Activated CD8-positive, alpha-beta memory T cell treated with anti-CD3 and anti-CD28 coated beads, Interleukin-2, amount 50 U/mL, for 1 hour (primary cell): ENCODE measurements around the gene CCDC148.

Experiments
- DNase-seq: peaks from one replicate; pipeline ENCODE4 v3.0.0-alpha.2; 2020; ENCODE audit errors: extremely low read depth

The CCDC148 gene

GRCh38 chr2:158432117-158432516 is 24.4 kb downstream of the CCDC148 start:
- no peak for DNase-seq

GRCh38 chr2:158414538-158414937 is 42.0 kb downstream of the CCDC148 start:
- DNase-seq = no peak

- DNase-seq = no peak
Observed at GRCh38 chr2:158413581-158413980, 43.0 kb downstream of the CCDC148 start.

- no peak for DNase-seq
Observed at GRCh38 chr2:158412206-158412605, 44.3 kb downstream of the CCDC148 start.

GRCh38 chr2:158411748-158412147 is 44.8 kb downstream of the CCDC148 start:
- no peak for DNase-seq

- no peak for DNase-seq
Observed at GRCh38 chr2:158410132-158410531, 46.4 kb downstream of the CCDC148 start.

GRCh38 chr2:158407031-158407430 is 49.5 kb downstream of the CCDC148 start:
- DNase-seq = no peak

- DNase-seq = no peak
Observed at GRCh38 chr2:158405341-158405740, 51.2 kb downstream of the CCDC148 start.

- DNase-seq = no peak
Observed at GRCh38 chr2:158403237-158403636, 53.3 kb downstream of the CCDC148 start.

GRCh38 chr2:158402665-158403064 is 53.9 kb downstream of the CCDC148 start:
- DNase-seq = no peak

GRCh38 chr2:158395166-158395565 is 61.4 kb downstream of the CCDC148 start:
- DNase-seq = no peak

GRCh38 chr2:158394453-158394852 is 62.1 kb downstream of the CCDC148 start:
- DNase-seq = no peak

- no peak for DNase-seq
Observed at GRCh38 chr2:158393886-158394285, 62.7 kb downstream of the CCDC148 start.

- no peak for DNase-seq
Observed at GRCh38 chr2:158392687-158393086, 63.9 kb downstream of the CCDC148 start.

- no peak for DNase-seq
Observed at GRCh38 chr2:158391876-158392275, 64.7 kb downstream of the CCDC148 start.

GRCh38 chr2:158391361-158391760 is 65.2 kb downstream of the CCDC148 start:
- DNase-seq = no peak

- no peak for DNase-seq
Observed at GRCh38 chr2:158388159-158388558, 68.4 kb downstream of the CCDC148 start.

- DNase-seq = no peak
Observed at GRCh38 chr2:158385646-158386045, 70.9 kb downstream of the CCDC148 start.

- DNase-seq = no peak
Observed at GRCh38 chr2:158381978-158382377, 74.6 kb downstream of the CCDC148 start.

- DNase-seq = no peak
Observed at GRCh38 chr2:158381205-158381604, 75.3 kb downstream of the CCDC148 start.

GRCh38 chr2:158380746-158381145 is 75.8 kb downstream of the CCDC148 start:
- DNase-seq = no peak

GRCh38 chr2:158378926-158379325 is 77.6 kb downstream of the CCDC148 start:
- DNase-seq = no peak

GRCh38 chr2:158366342-158366741 is 90.2 kb downstream of the CCDC148 start:
- no peak for DNase-seq

GRCh38 chr2:158359846-158360245 is 96.7 kb downstream of the CCDC148 start:
- no peak for DNase-seq

- no peak for DNase-seq
Observed at GRCh38 chr2:158357699-158358098, 98.9 kb downstream of the CCDC148 start.
